H1 (cell line): Measurements from ENCODE around the gene VEGFD. TPM values are rescaled to one million over a fixed set of nuclear protein-coding genes. Genes with fewer than 3 reads are reported as not detected.

ENCODE experiments used
- CTCF ChIA-PET: fragments of 300-600 bp; sonication (Branson Sonifier 250); formaldehyde crosslinking; loops from one replicate; lab custom pipeline; 2021; ENCODE audit not compliant: partially characterized antibody; lab: Charles Lee
- POLR2A ChIA-PET: fragments of 300-600 bp; sonication (Branson Sonifier 250); formaldehyde crosslinking; loops from one replicate; lab custom pipeline; 2021; ENCODE audit warnings: inconsistent platforms; ENCODE audit not compliant: partially characterized antibody; lab: Charles Lee
- DNase-seq, 2 experiments: peaks; one replicate each; pipeline versions ENCODE4 v3.0.0 to v3.0.0-alpha.2; 2010 to 2022; ENCODE audit warnings: low spot score in 2 of 2, low read depth in 1 of 2, mixed read lengths in 1 of 2
- FAIRE-seq: peaks from 2 replicates; lab custom pipeline; 2011; peaks lifted over from hg19 to GRCh38; lab: Jason Lieb, UNC
- H2AFZ ChIP-seq: 2 replicates; pipeline ENCODE4 v1.8.1; 2012; ENCODE audit warnings: low read length, inconsistent platforms
- H2AK5ac ChIP-seq: 2 replicates; pipeline ENCODE4 v1.6.1; 2013; ENCODE audit warnings: low read depth, low read length
- H2BK120ac ChIP-seq: replicated peaks from 2 replicates; pipeline ENCODE3; 2013; ENCODE audit warnings: low read depth, low read length, inconsistent platforms
- H2BK12ac ChIP-seq: 2 replicates; pipeline ENCODE4 v1.6.1; 2013; ENCODE audit warnings: low read depth, low read length
- H2BK15ac ChIP-seq: 2 replicates; pipeline ENCODE4 v1.6.1; 2013; ENCODE audit warnings: low read length
- H2BK20ac ChIP-seq: 2 replicates; pipeline ENCODE4 v1.6.1; 2013; ENCODE audit warnings: low read length
- H2BK5ac ChIP-seq: 2 replicates; pipeline ENCODE4 v1.6.1; 2013; ENCODE audit warnings: low read depth, low read length
- H3K14ac ChIP-seq: 2 replicates; pipeline ENCODE4 v1.6.1; 2013; ENCODE audit warnings: inconsistent platforms; ENCODE audit not compliant: insufficient read length
- H3K18ac ChIP-seq: 2 replicates; pipeline ENCODE4 v1.6.1; 2013; ENCODE audit warnings: low read length; ENCODE audit errors: extremely low read depth
- H3K23ac ChIP-seq: 2 replicates; pipeline ENCODE4 v1.6.1; 2013; ENCODE audit warnings: inconsistent platforms; ENCODE audit not compliant: insufficient read length
- H3K23me2 ChIP-seq: 2 replicates; pipeline ENCODE4 v1.6.1; 2013; ENCODE audit warnings: low read depth, low read length
- H3K27ac ChIP-seq: 2 replicates; pipeline ENCODE4 v1.6.1; 2011; ENCODE audit warnings: low read depth, low read length, inconsistent platforms
- H3K27me3 ChIP-seq, 4 experiments: replicated peaks in 1 of 4; 1 replicate in 1 of 4; 2 replicates in 3 of 4; pipeline versions ENCODE4 v1.6.1 to v1.8.1; 2011 to 2013; ENCODE audit warnings: low read length in 3 of 4, mild to moderate bottlenecking in 3 of 4, inconsistent platforms in 2 of 4, mixed read lengths in 2 of 4, moderate library complexity in 1 of 4; ENCODE audit not compliant: control insufficient read depth in 3 of 4, insufficient read depth in 3 of 4; ENCODE audit errors: extremely low read depth in 1 of 4
- H3K36me3 ChIP-seq, 4 experiments: 2 replicates each; pipeline versions ENCODE4 v1.6.1 to v1.8.1; 2011 to 2013; ENCODE audit warnings: mild to moderate bottlenecking in 4 of 4, low read length in 3 of 4, moderate library complexity in 2 of 4, control low read depth in 1 of 4, inconsistent platforms in 1 of 4; ENCODE audit not compliant: insufficient read depth in 4 of 4, control insufficient read depth in 2 of 4
- H3K4ac ChIP-seq: replicated peaks from 2 replicates; pipeline ENCODE3; 2013; ENCODE audit warnings: low read length, low read depth, mixed read lengths, inconsistent platforms; ENCODE audit not compliant: insufficient read length
- H3K4me1 ChIP-seq, 4 experiments: replicated peaks in 1 of 4; 1 replicate in 1 of 4; 2 replicates in 3 of 4; pipeline versions ENCODE4 v1.6.1 to v1.8.1; 2011 to 2013; ENCODE audit warnings: low read length in 3 of 4, inconsistent platforms in 2 of 4, mixed read lengths in 1 of 4; ENCODE audit not compliant: insufficient read depth in 4 of 4, control insufficient read depth in 3 of 4
- H3K4me2 ChIP-seq, 2 experiments: 2 replicates each; pipeline versions ENCODE4 v1.6.1 to v1.8.1; 2011 to 2013; ENCODE audit warnings: low read depth in 2 of 2, low read length in 2 of 2, control low read depth in 1 of 2, inconsistent platforms in 1 of 2, mild to moderate bottlenecking in 1 of 2; ENCODE audit not compliant: insufficient read depth in 1 of 2
- H3K4me3 ChIP-seq, 4 experiments: fragments of 200-600, 300-600 bp in 1 of 4; sonication (generic), shearing (Covaris generic), sonication (Bioruptor Twin) in 1 of 4; 2 replicates each; pipeline versions ENCODE4 v1.5.1 to v1.8.1; 2011 to 2016; ENCODE audit warnings: low read length in 4 of 4, low read depth in 3 of 4, control low read depth in 2 of 4, inconsistent platforms in 2 of 4, mild to moderate bottlenecking in 2 of 4, mixed read lengths in 1 of 4, moderate library complexity in 1 of 4; ENCODE audit not compliant: insufficient read depth in 2 of 4; ENCODE audit errors: extremely low read depth in 1 of 4
- H3K56ac ChIP-seq: replicated peaks from 2 replicates; pipeline ENCODE3; 2013; ENCODE audit warnings: low read depth, mild to moderate bottlenecking, mixed read lengths, low read length, inconsistent platforms; ENCODE audit not compliant: insufficient read length
- H3K79me1 ChIP-seq: 2 replicates; pipeline ENCODE4 v1.6.1; 2013; ENCODE audit warnings: low read depth, low read length, control low read depth
- H3K79me2 ChIP-seq, 2 experiments: 2 replicates each; pipeline versions ENCODE4 v1.6.1 to v1.8.1; 2012 to 2013; ENCODE audit warnings: low read length in 2 of 2, mild to moderate bottlenecking in 2 of 2, inconsistent platforms in 1 of 2; ENCODE audit not compliant: insufficient read depth in 2 of 2, control insufficient read depth in 1 of 2
- H3K9ac ChIP-seq, 4 experiments: replicated peaks in 1 of 4; 1 replicate in 1 of 4; 2 replicates in 3 of 4; pipeline versions ENCODE4 v1.6.1 to v1.8.1; 2011 to 2013; ENCODE audit warnings: low read depth in 3 of 4, low read length in 3 of 4, control low read depth in 2 of 4, mild to moderate bottlenecking in 2 of 4, moderate library complexity in 2 of 4, inconsistent platforms in 1 of 4; ENCODE audit errors: extremely low read depth in 1 of 4
- H3K9me3 ChIP-seq, 2 experiments: 2 replicates each; pipeline versions ENCODE4 v1.6.1 to v1.8.1; 2012 to 2013; ENCODE audit warnings: mild to moderate bottlenecking in 2 of 2, moderate library complexity in 2 of 2, control low read depth in 1 of 2, inconsistent platforms in 1 of 2, low read depth in 1 of 2, low read length in 1 of 2, mixed read lengths in 1 of 2; ENCODE audit not compliant: insufficient read depth in 2 of 2
- H4K20me1 ChIP-seq, 2 experiments: replicated peaks in 1 of 2; 2 replicates each; pipeline versions ENCODE3 to v1.8.1; 2011 to 2013; ENCODE audit warnings: inconsistent platforms in 2 of 2, low read length in 2 of 2, mild to moderate bottlenecking in 1 of 2; ENCODE audit not compliant: insufficient read depth in 2 of 2, control insufficient read depth in 1 of 2
- H4K5ac ChIP-seq: 2 replicates; pipeline ENCODE4 v1.6.1; 2013; ENCODE audit warnings: low read length, low read depth, mixed read lengths, inconsistent platforms; ENCODE audit not compliant: insufficient read length
- H4K8ac ChIP-seq: 2 replicates; pipeline ENCODE4 v1.8.0; 2013; ENCODE audit warnings: mild to moderate bottlenecking, moderate library complexity, low read length, inconsistent platforms; ENCODE audit not compliant: insufficient read depth; ENCODE audit errors: extremely low read depth
- H4K91ac ChIP-seq: replicated peaks from 2 replicates; pipeline ENCODE3; 2013; ENCODE audit warnings: low read length, mixed read lengths, inconsistent platforms; ENCODE audit not compliant: insufficient read length
- CEBPB ChIP-seq: IDR thresholded peaks from 2 replicates; pipeline ENCODE4 v1.6.1; 2012; ENCODE audit warnings: low read depth, low read length
- EP300 ChIP-seq, 2 experiments: IDR thresholded peaks; 1 replicate in 1 of 2; 2 replicates in 1 of 2; pipeline ENCODE4 v1.6.1; 2011 to 2012; ENCODE audit warnings: low read depth in 2 of 2, low read length in 2 of 2, mild to moderate bottlenecking in 2 of 2, borderline replicate concordance in 1 of 2, inconsistent platforms in 1 of 2, moderate library complexity in 1 of 2
- GTF2F1 ChIP-seq: IDR thresholded peaks from 2 replicates; pipeline ENCODE4 v1.6.1; 2012; ENCODE audit warnings: low read depth, low read length, improper control_type of control experiment, borderline replicate concordance
- RAD21 ChIP-seq, 2 experiments: IDR thresholded peaks in 1 of 2; conservative IDR thresholded peaks in 1 of 2; 2 replicates each; pipeline ENCODE4 v1.6.1; 2011; ENCODE audit warnings: low read depth in 2 of 2, low read length in 2 of 2, improper control_type of control experiment in 1 of 2, inconsistent platforms in 1 of 2, mild to moderate bottlenecking in 1 of 2, moderate library complexity in 1 of 2
- SIN3A ChIP-seq, 2 experiments: IDR thresholded peaks in 1 of 2; conservative IDR thresholded peaks in 1 of 2; 2 replicates each; pipeline ENCODE4 v1.6.1; 2011 to 2012; ENCODE audit warnings: low read length in 2 of 2, improper control_type of control experiment in 1 of 2, low read depth in 1 of 2, mild to moderate bottlenecking in 1 of 2
- SUZ12 ChIP-seq: fragments of 200-600 bp; sonication (generic); IDR thresholded peaks from 2 replicates; pipeline ENCODE4 v1.6.1; 2012; ENCODE audit warnings: mild to moderate bottlenecking, inconsistent platforms, low read length, moderate library complexity, mixed read lengths
- WGBS, 2 experiments: shearing (Covaris generic) in 1 of 2; methylation state at CpG; one replicate each; pipeline versions ENCODE4 v1.1.6 to v1.1.7; 2013 to 2015; ENCODE audit warnings: low lambda C conversion rate in 2 of 2, mixed read lengths in 2 of 2, inconsistent platforms in 1 of 2, low coverage in 1 of 2, missing lambda C conversion rate in 1 of 2; ENCODE audit not compliant: insufficient replicate concordance in 2 of 2, insufficient coverage in 1 of 2, insufficient read length in 1 of 2; ENCODE audit errors: extremely low coverage in 1 of 2, missing lambda C conversion rate in 1 of 2; 5-methylcytosine and 5-hydroxymethylcytosine counted together
- polyA plus RNA-seq, 7 experiments: library from polyadenylated mRNA; depleted of rRNA in 3 of 7; stranded (reverse) in 5 of 7; unstranded in 2 of 7; fragments of >200 nt in 5 of 7; fragments of 200-250 nt in 2 of 7; gene quantifications; 1 replicate in 5 of 7; 2 replicates in 1 of 7; 4 replicates in 1 of 7; pipeline versions ENCODE4 v1.2.1 to v1.2.3, GENCODE V29; 2011 to 2013; ENCODE audit warnings: missing spikeins in 2 of 7, mixed read lengths in 2 of 7
- total RNA-seq: library from RNA; stranded (reverse); fragmentation: NEBNext Ultra II Directional; extraction: Animal tissue kit (Norgen Biotek cat#: 25700); gene quantifications from 2 replicates; pipeline ENCODE4 v1.2.1, GENCODE V29; 2021
- TF ChIP-seq, protein P1 (sequence below): IDR thresholded peaks from 2 replicates; pipeline ENCODE4 v1.6.1; 2012; ENCODE audit warnings: inconsistent platforms
- TF ChIP-seq, protein P2 (sequence below): IDR thresholded peaks from 2 replicates; pipeline ENCODE4 v1.6.1; 2011; ENCODE audit warnings: low read length, improper control_type of control experiment

VEGFD gene
- total and polyA plus RNA-seq, 2 of the 8 experiments (the other 6 are each of a cell fraction or from before 2014, with no cell fraction given), result 0.06 TPM; not detected in 1

DNA sequence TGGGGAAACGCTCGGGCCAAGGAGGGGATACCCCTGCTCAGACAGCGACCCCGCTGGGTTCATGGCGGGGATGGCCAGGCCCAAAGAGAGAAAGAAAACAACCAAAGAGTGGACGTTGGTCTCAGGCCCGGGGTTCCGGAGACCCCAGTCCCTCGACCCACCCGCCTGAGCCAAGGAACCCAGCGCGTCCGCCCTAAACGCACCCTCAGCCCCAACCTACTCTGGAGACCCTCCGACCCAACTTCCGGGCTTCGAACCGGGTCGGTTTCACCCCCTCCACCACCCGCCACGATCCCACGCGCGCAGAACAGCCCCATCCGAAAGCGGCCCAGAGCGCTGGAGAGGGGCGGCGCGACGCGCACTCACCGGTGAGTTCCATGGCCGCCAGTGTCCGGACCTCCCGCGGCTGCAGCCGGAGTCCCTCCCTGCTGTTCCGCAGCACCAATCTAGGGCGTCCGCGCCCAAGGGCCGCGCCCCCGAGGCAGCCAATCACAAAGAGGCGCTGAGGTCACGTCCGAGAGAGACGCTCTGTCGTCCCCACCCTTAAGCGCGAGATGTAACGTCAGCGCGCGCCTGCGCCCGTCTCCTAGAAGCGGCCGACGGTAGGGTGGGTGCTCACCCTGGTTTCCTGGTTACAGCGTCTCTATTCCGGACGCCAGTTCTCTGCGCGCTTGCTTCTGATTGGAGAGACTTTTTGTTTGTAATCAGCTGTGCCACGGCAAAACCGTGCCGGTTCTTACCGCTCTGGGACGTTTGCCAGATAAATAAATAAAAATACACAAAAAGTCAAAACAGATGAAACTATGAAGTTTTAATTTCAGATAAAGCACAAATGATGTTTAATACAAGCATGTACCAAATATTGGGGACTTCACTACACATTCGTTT is 48.8 kb downstream of the VEGFD start, which contains the start of gene PIGA:
Gene PIGA, minus strand, starts transcription at position 389 of the 888 bp plus-strand sequence. CDS start 3,593 bp downstream, outside the sequence.
- Histone ChIP-seq H3K9me3 (no peaks in the 10 kb centered on the region), H3K9ac (peak within 1 kb of the TSS; percentile 59 to 84 (median 78)), H3K27ac (peak within 1 kb of the TSS; percentile 63), H3K79me1 (no peaks in the 10 kb centered on the region), H3K36me3 (peaks cover 0 to 14% (median 4%) of the 10 kb centered on the region in 4 experiments; a peak in 3 of 8 replicates), H3K23me2 (0 out of 2 replicates have a peak, but pooled peaks cover 2% of the 10 kb centered on the region), H4K20me1 (no peaks in the 10 kb centered on the region), H3K4me1 (no peaks in the 10 kb centered on the region), H4K8ac (peak within 1 kb of the TSS; percentile 91; the same call in 1 of the 2 replicates), H3K4me3 (peak within 1 kb of the TSS; percentile 57 to 85 (median 72)), H3K27me3 (no peaks in the 10 kb centered on the region), H2AK5ac (no peak within 1 kb of the TSS), H3K4ac (no peak within 1 kb of the TSS), H2BK120ac (no peak within 1 kb of the TSS), H3K18ac (no peak within 1 kb of the TSS), H2BK12ac (no peak within 1 kb of the TSS), H2BK15ac (no peak within 1 kb of the TSS), H3K23ac (no peak within 1 kb of the TSS), H2BK20ac (no peak within 1 kb of the TSS), H3K79me2 (peaks cover 0 to 6% of the 10 kb centered on the region in 2 experiments; a peak in 2 of 4 replicates), H2BK5ac (peak within 1 kb of the TSS; percentile 66), H4K5ac (no peak within 1 kb of the TSS), H3K4me2 (peak within 1 kb of the TSS; percentile 82 to 83), H2AFZ (peak within 1 kb of the TSS; percentile 62), H3K14ac (no peak within 1 kb of the TSS), H4K91ac (no peak within 1 kb of the TSS), H3K56ac (no peak within 1 kb of the TSS)
- DNase-seq (peak; percentile 83 to 84), FAIRE-seq (peak; percentile 90)
- ChIA-PET CTCF (no interaction called here), POLR2A (interaction anchor here (0.8 kb wide), 2 partner anchors 341 to 403 kb away, joined by 3 read pairs; partner anchors contain the start of gene CA5B)
- WGBS, 2 experiments, result 1% methylated on average over 21 of the region's 72 CpGs; no CpG with 5 or more reads in 1 of the 2 experiments
- no peak for TF ChIP-seq EP300 (IDR thresholded peaks at IDR 0.05; ENCODE audit: borderline replicate concordance in 1 of 2, low read depth in 2 of 2, low read length in 2 of 2)
- TF ChIP-seq, protein P1, sequence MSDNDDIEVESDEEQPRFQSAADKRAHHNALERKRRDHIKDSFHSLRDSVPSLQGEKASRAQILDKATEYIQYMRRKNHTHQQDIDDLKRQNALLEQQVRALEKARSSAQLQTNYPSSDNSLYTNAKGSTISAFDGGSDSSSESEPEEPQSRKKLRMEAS, result no peak
- TF ChIP-seq, protein P2, sequence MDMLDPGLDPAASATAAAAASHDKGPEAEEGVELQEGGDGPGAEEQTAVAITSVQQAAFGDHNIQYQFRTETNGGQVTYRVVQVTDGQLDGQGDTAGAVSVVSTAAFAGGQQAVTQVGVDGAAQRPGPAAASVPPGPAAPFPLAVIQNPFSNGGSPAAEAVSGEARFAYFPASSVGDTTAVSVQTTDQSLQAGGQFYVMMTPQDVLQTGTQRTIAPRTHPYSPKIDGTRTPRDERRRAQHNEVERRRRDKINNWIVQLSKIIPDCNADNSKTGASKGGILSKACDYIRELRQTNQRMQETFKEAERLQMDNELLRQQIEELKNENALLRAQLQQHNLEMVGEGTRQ, result no peak
- no peak for TF ChIP-seq RAD21 (IDR thresholded peaks at IDR 0.05 in 1 of 2, conservative IDR thresholded peaks at IDR 0.05 in 1 of 2; ENCODE audit: low read depth in 2 of 2, low read length in 2 of 2)
- peak; percentile 78 to 92; a peak in 2 of 4 replicates for TF ChIP-seq SIN3A (conservative IDR thresholded peaks at IDR 0.05 in 1 of 2, IDR thresholded peaks at IDR 0.05 in 1 of 2; ENCODE audit: low read depth in 1 of 2, low read length in 2 of 2)
- TF ChIP-seq CEBPB, result no peak
- TF ChIP-seq SUZ12, result no peak
- TF ChIP-seq GTF2F1, result no peak
